Measurements from ENCODE around the gene NFE2L2. TPM values are rescaled to one million over a fixed set of nuclear protein-coding genes. Genes with fewer than 3 reads are reported as not detected.
"Not testable (repeated sequence)": the region's sequence is repeated elsewhere in the genome, so short reads cannot be mapped to it uniquely, and the experiment has no call there.

Gene NFE2L2
- total and polyA plus RNA-seq, 2 donors (not counting 3 experiments of a cell fraction or from before 2014, with no cell fraction given): 57.1 to 66.2 TPM

DNA sequence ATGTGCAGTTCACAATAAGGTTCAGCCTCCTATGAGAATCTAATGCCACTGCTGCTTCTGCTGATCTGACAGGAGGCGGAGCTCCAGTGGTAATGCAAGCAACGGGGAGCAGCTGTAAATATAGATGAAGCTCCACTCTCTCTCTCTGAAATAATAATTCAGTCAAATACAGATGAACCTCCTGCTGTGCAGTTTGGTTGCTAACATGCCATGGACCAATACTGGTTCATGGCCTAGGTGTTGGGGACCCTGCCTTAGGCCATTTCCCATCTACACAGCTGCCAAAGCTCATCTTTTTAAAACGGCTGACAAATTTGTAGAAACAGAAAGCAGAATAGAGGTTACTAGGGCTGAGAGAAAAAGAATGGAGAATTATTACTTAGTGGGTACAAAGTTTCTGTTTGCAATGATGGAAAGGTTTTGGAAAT is 62.6 kb downstream of the NFE2L2 start:
- Histone ChIP-seq H3K27me3 (ENCODE audit: control insufficient read depth in 2 of 2, insufficient read depth in 2 of 2, low read length in 2 of 2) (no peaks in the 10 kb centered on the region), H3K9me1 (replicated peaks; ENCODE audit: control insufficient read depth, extremely low read depth, insufficient read depth, low read length) (no peaks in the 10 kb centered on the region), H3K9ac (replicated peaks; ENCODE audit: extremely low read depth, insufficient read depth, low read length) (no peak overlapping the region), H3K9me3 (replicated peaks; ENCODE audit: control insufficient read depth, insufficient read depth, low read length) (no peaks in the 10 kb centered on the region), H2AFZ (ENCODE audit: low read depth, low read length) (no peak overlapping the region), H3K4me2 (ENCODE audit: insufficient read depth, low read length) (no peak overlapping the region), H3K4me3 (replicated peaks in 1 of 3; ENCODE audit: insufficient read depth in 1 of 3, low read depth in 1 of 3, low read length in 3 of 3) (no peak overlapping the region), H3K4me1 (ENCODE audit: control insufficient read depth, extremely low read depth, insufficient read depth, low read length) (no peaks in the 10 kb centered on the region), H3K27ac (ENCODE audit: insufficient read depth, low read depth, low read length) (no peak overlapping the region), H3K36me3 (ENCODE audit: control insufficient read depth in 2 of 2, extremely low read depth in 1 of 2, insufficient read depth in 2 of 2, low read length in 2 of 2) (no peaks in the 10 kb centered on the region), H3K79me2 (ENCODE audit: control insufficient read depth, insufficient read depth, low read length) (no peaks in the 10 kb centered on the region), H4K20me1 (replicated peaks; ENCODE audit: control insufficient read depth, extremely low read depth, insufficient read depth, low read length) (no peaks in the 10 kb centered on the region)
- dilution Hi-C loops (cut with MboI; ENCODE audit: extremely low pct_ligation_motif_present, low sequenced_read_pairs): no loop called here
- DNase-seq (ENCODE audit: low read depth, low spot score) (no peak), FAIRE-seq (no peak)
- intact Hi-C loops (cut with micrococcal nuclease): no loop called here
- TF ChIP-seq, protein P1, sequence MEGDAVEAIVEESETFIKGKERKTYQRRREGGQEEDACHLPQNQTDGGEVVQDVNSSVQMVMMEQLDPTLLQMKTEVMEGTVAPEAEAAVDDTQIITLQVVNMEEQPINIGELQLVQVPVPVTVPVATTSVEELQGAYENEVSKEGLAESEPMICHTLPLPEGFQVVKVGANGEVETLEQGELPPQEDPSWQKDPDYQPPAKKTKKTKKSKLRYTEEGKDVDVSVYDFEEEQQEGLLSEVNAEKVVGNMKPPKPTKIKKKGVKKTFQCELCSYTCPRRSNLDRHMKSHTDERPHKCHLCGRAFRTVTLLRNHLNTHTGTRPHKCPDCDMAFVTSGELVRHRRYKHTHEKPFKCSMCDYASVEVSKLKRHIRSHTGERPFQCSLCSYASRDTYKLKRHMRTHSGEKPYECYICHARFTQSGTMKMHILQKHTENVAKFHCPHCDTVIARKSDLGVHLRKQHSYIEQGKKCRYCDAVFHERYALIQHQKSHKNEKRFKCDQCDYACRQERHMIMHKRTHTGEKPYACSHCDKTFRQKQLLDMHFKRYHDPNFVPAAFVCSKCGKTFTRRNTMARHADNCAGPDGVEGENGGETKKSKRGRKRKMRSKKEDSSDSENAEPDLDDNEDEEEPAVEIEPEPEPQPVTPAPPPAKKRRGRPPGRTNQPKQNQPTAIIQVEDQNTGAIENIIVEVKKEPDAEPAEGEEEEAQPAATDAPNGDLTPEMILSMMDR (IDR thresholded peaks at IDR 0.05; ENCODE audit: extremely low read depth in 1 of 2, insufficient read depth in 1 of 2, low read depth in 1 of 2, low read length in 2 of 2): no peak
- TF ChIP-seq EZH2 (IDR thresholded peaks at IDR 0.05; ENCODE audit: borderline replicate concordance, low read depth, low read length, severe bottlenecking) (no peak), POLR2AphosphoS5 (IDR thresholded peaks at IDR 0.05; ENCODE audit: insufficient read depth, low read depth, low read length) (no peak), JUN (IDR thresholded peaks at IDR 0.05; ENCODE audit: borderline replicate concordance, insufficient read depth, insufficient read length, low read depth) (no peak), POLR2A (IDR thresholded peaks at IDR 0.05; ENCODE audit: low read depth, low read length) (no peak), GATA2 (IDR thresholded peaks at IDR 0.05; ENCODE audit: insufficient read depth, insufficient read length, low read depth, low read length) (no peak), FOS (IDR thresholded peaks at IDR 0.05; ENCODE audit: borderline replicate concordance, insufficient read depth, low read length) (no peak), MYC (IDR thresholded peaks at IDR 0.05; ENCODE audit: low read depth, low read length) (no peak)
- TF ChIP-seq, protein P2, sequence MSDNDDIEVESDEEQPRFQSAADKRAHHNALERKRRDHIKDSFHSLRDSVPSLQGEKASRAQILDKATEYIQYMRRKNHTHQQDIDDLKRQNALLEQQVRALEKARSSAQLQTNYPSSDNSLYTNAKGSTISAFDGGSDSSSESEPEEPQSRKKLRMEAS (IDR thresholded peaks at IDR 0.05; ENCODE audit: insufficient read depth, insufficient read length): no peak
- ChIA-PET POLR2A (no interaction called here), CTCF (interaction anchor here (0.8 to 7.3 kb wide), 3 partner anchors 10 to 37 kb away, joined by 3 to 74 read pairs (median 3); partner anchors contain the start of gene HNRNPA3)
- BruUV-seq (replicated peaks): no TSS peak

DNA sequence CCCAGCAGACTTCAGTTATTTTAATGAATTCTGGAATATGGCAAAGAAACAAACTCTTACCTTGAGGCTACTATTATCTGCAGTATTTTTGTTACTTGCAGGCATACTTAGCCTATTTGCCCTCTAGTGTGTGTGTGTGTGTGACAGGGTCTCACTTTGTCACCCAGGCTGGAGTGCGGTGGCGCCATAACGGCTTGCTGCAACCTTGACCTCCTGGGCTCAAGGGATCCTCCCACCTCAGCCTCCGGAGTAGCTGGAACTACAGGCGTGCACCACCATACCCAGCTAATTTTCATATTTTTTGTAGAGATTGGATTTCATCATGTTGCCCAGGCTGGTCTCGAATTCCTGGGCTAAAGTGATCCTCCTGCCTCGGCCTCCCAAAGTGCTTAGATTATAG is 64.1 kb downstream of the NFE2L2 start:
- intact Hi-C loops (cut with micrococcal nuclease); H3K27ac ChIP-seq (ENCODE audit: insufficient read depth, low read depth, low read length); H3K4me1 ChIP-seq (ENCODE audit: control insufficient read depth, extremely low read depth, insufficient read depth, low read length); FAIRE-seq; H3K9me1 ChIP-seq (replicated peaks; ENCODE audit: control insufficient read depth, extremely low read depth, insufficient read depth, low read length); H4K20me1 ChIP-seq (replicated peaks; ENCODE audit: control insufficient read depth, extremely low read depth, insufficient read depth, low read length); H3K36me3 ChIP-seq (ENCODE audit: control insufficient read depth in 2 of 2, extremely low read depth in 1 of 2, insufficient read depth in 2 of 2, low read length in 2 of 2); POLR2A ChIA-PET; dilution Hi-C loops (cut with MboI; ENCODE audit: extremely low pct_ligation_motif_present, low sequenced_read_pairs); H3K4me3 ChIP-seq (replicated peaks in 1 of 3; ENCODE audit: insufficient read depth in 1 of 3, low read depth in 1 of 3, low read length in 3 of 3); BruUV-seq (replicated peaks); H3K27me3 ChIP-seq (ENCODE audit: control insufficient read depth in 2 of 2, insufficient read depth in 2 of 2, low read length in 2 of 2); H2AFZ ChIP-seq (ENCODE audit: low read depth, low read length); DNase-seq (ENCODE audit: low read depth, low spot score); H3K79me2 ChIP-seq (ENCODE audit: control insufficient read depth, insufficient read depth, low read length); H3K9ac ChIP-seq (replicated peaks; ENCODE audit: extremely low read depth, insufficient read depth, low read length); H3K4me2 ChIP-seq (ENCODE audit: insufficient read depth, low read length); H3K9me3 ChIP-seq (replicated peaks; ENCODE audit: control insufficient read depth, insufficient read depth, low read length): not testable (repeated sequence)
- CTCF ChIA-PET: interaction anchor here (7.3 kb wide), 1 partner anchor 36 kb away, joined by 74 read pairs; no protein-coding TSS in a partner anchor
